Right atrium auricular region (tissue), 2 donors: Measurements from ENCODE around the gene AHR. TPM values are rescaled to one million over a fixed set of nuclear protein-coding genes. Genes with fewer than 3 reads are reported as not detected.

ENCODE experiments used
- DNase-seq: peaks from one replicate; pipeline ENCODE4 v3.0.0-alpha.2; 2019; ENCODE audit warnings: low spot score
- H3K27ac ChIP-seq, 2 donors: fragments of 200-600 bp; sonication (generic); 1 replicate in 1 of 2; 2 replicates in 1 of 2; pipeline ENCODE4 v1.5.1; 2016 to 2019
- H3K27me3 ChIP-seq, 2 donors: fragments of 200-600 bp; sonication (generic); one replicate each; pipeline versions ENCODE4 v1.5.1 to v1.6.0; 2017 to 2019
- H3K36me3 ChIP-seq: fragments of 200-600 bp; sonication (generic); one replicate; pipeline ENCODE4 v1.5.1; 2016
- H3K4me1 ChIP-seq, 2 donors: fragments of 200-600 bp; sonication (generic); one replicate each; pipeline versions ENCODE4 v1.5.1 to v1.6.0; 2017 to 2019
- H3K4me3 ChIP-seq, 2 donors: fragments of 200-600 bp; sonication (generic); 1 replicate in 1 of 2; 2 replicates in 1 of 2; pipeline ENCODE4 v1.5.1; 2017 to 2019; ENCODE audit warnings: mild to moderate bottlenecking in 1 of 2, moderate library complexity in 1 of 2
- H3K9me3 ChIP-seq, 2 donors: fragments of 200-600 bp; sonication (generic); one replicate each; pipeline ENCODE4 v1.5.1; 2019
- CTCF ChIP-seq, 2 donors: fragments of 200-600 bp; sonication (generic); IDR thresholded peaks; one replicate each; pipeline ENCODE4 v1.5.1; 2019; ENCODE audit warnings: antibody characterized with exemption in 2 of 2
- total RNA-seq, 2 donors: library from RNA; depleted of rRNA; stranded (reverse); fragments of >200 nt; gene quantifications; one replicate each; pipeline ENCODE4 v1.1.0, GENCODE V29; 2016

AHR gene
- total RNA-seq, 2 donors from 2014 or later: 38.7 to 45.4 TPM

- no peak for DNase-seq
- H3K4me1 ChIP-seq: peaks cover 0 to 20% of the 10 kb centered on the region in 2 donors
- no peaks in the 10 kb centered on the region for H3K27me3 ChIP-seq
- H3K36me3 ChIP-seq: no peaks in the 10 kb centered on the region
- H3K27ac ChIP-seq: peak overlapping the region in 1 of 2 donors; percentile 4
- TF ChIP-seq CTCF (IDR thresholded peaks at IDR 0.05): no peak
- no peaks in the 10 kb centered on the region for H3K9me3 ChIP-seq
- H3K4me3 ChIP-seq: no peak overlapping the region
Observed at GRCh38 chr7:17319164-17320101, 21.0 kb downstream of the AHR start.

GRCh38 chr7:17320102-17320497 lies 21.6 kb downstream of the AHR start:
- no peaks in the 10 kb centered on the region for H3K27me3 ChIP-seq
- no peaks in the 10 kb centered on the region for H3K36me3 ChIP-seq
- H3K27ac ChIP-seq: no peak overlapping the region
- TF ChIP-seq CTCF (IDR thresholded peaks at IDR 0.05): no peak
- peaks cover 0 to 20% of the 10 kb centered on the region in 2 donors for H3K4me1 ChIP-seq
- no peak for DNase-seq
- H3K4me3 ChIP-seq: no peak overlapping the region
- no peaks in the 10 kb centered on the region for H3K9me3 ChIP-seq

- DNase-seq: no peak
- Histone ChIP-seq H3K4me3 (no peak overlapping the region), H3K27ac (no peak overlapping the region), H3K9me3 (no peaks in the 10 kb centered on the region), H3K4me1 (peaks cover 0 to 20% of the 10 kb centered on the region in 2 donors), H3K27me3 (no peaks in the 10 kb centered on the region), H3K36me3 (no peaks in the 10 kb centered on the region)
- no peak for TF ChIP-seq CTCF (IDR thresholded peaks at IDR 0.05)
Observed at GRCh38 chr7:17320657-17321056, 22.2 kb downstream of the AHR start.

GRCh38 chr7:17325364-17325763 lies 26.9 kb downstream of the AHR start:
- Histone ChIP-seq H3K27me3 (no peaks in the 10 kb centered on the region), H3K27ac (no peak overlapping the region), H3K36me3 (no peaks in the 10 kb centered on the region), H3K4me1 (no peaks in the 10 kb centered on the region), H3K9me3 (no peaks in the 10 kb centered on the region), H3K4me3 (no peak overlapping the region)
- no peak for TF ChIP-seq CTCF (IDR thresholded peaks at IDR 0.05)
- no peak for DNase-seq

- Histone ChIP-seq H3K27me3 (no peaks in the 10 kb centered on the region), H3K9me3 (no peaks in the 10 kb centered on the region), H3K27ac (no peak overlapping the region), H3K4me3 (no peak overlapping the region), H3K4me1 (no peaks in the 10 kb centered on the region), H3K36me3 (peaks cover 10% of the 10 kb centered on the region)
- no peak for DNase-seq
- TF ChIP-seq CTCF (IDR thresholded peaks at IDR 0.05): no peak
Observed at GRCh38 chr7:17326378-17326777, 27.9 kb downstream of the AHR start.
